ENCODE measurements around the gene GRB10.

DNA sequence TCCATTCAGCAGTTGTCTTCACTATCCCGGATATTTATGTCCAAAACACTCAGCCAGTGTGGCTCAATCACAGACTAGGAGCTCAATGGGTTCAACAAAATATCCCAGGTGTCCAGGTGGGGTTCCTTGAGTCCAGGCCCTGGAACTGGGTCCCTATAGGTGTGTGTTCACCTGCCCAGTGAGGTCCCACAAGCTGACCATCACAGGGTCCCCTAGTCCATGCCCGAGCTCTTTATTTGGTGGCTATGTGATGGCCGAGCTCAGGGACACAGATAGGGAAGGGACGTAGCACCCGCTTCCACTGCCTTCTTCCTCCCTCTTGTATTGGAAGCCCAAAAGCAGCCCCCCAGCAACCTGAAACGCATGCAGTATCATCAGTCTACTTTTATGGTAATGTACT lies 138.6 kb downstream of the GRB10 start:
- TF ChIP-seq, protein P1, sequence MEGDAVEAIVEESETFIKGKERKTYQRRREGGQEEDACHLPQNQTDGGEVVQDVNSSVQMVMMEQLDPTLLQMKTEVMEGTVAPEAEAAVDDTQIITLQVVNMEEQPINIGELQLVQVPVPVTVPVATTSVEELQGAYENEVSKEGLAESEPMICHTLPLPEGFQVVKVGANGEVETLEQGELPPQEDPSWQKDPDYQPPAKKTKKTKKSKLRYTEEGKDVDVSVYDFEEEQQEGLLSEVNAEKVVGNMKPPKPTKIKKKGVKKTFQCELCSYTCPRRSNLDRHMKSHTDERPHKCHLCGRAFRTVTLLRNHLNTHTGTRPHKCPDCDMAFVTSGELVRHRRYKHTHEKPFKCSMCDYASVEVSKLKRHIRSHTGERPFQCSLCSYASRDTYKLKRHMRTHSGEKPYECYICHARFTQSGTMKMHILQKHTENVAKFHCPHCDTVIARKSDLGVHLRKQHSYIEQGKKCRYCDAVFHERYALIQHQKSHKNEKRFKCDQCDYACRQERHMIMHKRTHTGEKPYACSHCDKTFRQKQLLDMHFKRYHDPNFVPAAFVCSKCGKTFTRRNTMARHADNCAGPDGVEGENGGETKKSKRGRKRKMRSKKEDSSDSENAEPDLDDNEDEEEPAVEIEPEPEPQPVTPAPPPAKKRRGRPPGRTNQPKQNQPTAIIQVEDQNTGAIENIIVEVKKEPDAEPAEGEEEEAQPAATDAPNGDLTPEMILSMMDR (IDR thresholded peaks at IDR 0.05): no peak
- no peak for TF ChIP-seq POLR2AphosphoS5 (IDR thresholded peaks at IDR 0.05)

Data from breast epithelium (tissue), 3 donors.